ENCODE results near the gene ARNT2.
"Not testable (repeated sequence)": the region's sequence is repeated elsewhere in the genome, so short reads cannot be mapped to it uniquely, and the experiment has no call there.

The ARNT2 gene

GRCh38 chr15:80510985-80511384, 106.8 kb downstream of the ARNT2 start:
- not testable (repeated sequence) for H3K4me3 ChIP-seq (ENCODE audit: low read depth, low read length)

GRCh38 chr15:80512726-80513660, 108.8 kb downstream of the ARNT2 start:
- no peak overlapping the region for H3K4me3 ChIP-seq (ENCODE audit: low read depth, low read length)

- H3K4me3 ChIP-seq (ENCODE audit: low read depth, low read length), result no peak overlapping the region
Measured at GRCh38 chr15:80514071-80514780, 110.0 kb downstream of the ARNT2 start.

GRCh38 chr15:80517290-80517689, 113.1 kb downstream of the ARNT2 start:
- H3K4me3 ChIP-seq (ENCODE audit: low read depth, low read length), result no peak overlapping the region

- H3K4me3 ChIP-seq (ENCODE audit: low read depth, low read length), result no peak overlapping the region
Measured at GRCh38 chr15:80518522-80518921, 114.3 kb downstream of the ARNT2 start.

- H3K4me3 ChIP-seq (ENCODE audit: low read depth, low read length), result no peak overlapping the region
Measured at GRCh38 chr15:80523746-80524145, 119.6 kb downstream of the ARNT2 start.

- no peak overlapping the region for H3K4me3 ChIP-seq (ENCODE audit: low read depth, low read length)
Measured at GRCh38 chr15:80525853-80526252, 121.7 kb downstream of the ARNT2 start.

GRCh38 chr15:80526556-80527340, 122.6 kb downstream of the ARNT2 start:
- no peak overlapping the region for H3K4me3 ChIP-seq (ENCODE audit: low read depth, low read length)

- H3K4me3 ChIP-seq (ENCODE audit: low read depth, low read length), result no peak overlapping the region
Measured at GRCh38 chr15:80527406-80527805, 123.2 kb downstream of the ARNT2 start.

GRCh38 chr15:80527961-80528360, 123.8 kb downstream of the ARNT2 start:
- no peak overlapping the region for H3K4me3 ChIP-seq (ENCODE audit: low read depth, low read length)

GRCh38 chr15:80530737-80531365, 126.7 kb downstream of the ARNT2 start:
- H3K4me3 ChIP-seq (ENCODE audit: low read depth, low read length), result no peak overlapping the region

- no peak overlapping the region for H3K4me3 ChIP-seq (ENCODE audit: low read depth, low read length)
Measured at GRCh38 chr15:80531388-80531787, 127.2 kb downstream of the ARNT2 start.

- no peak overlapping the region for H3K4me3 ChIP-seq (ENCODE audit: low read depth, low read length)
Measured at GRCh38 chr15:80531796-80532195, 127.6 kb downstream of the ARNT2 start.

GRCh38 chr15:80533790-80534333, 129.7 kb downstream of the ARNT2 start:
- H3K4me3 ChIP-seq (ENCODE audit: low read depth, low read length), result no peak overlapping the region

GRCh38 chr15:80536231-80536630, 132.0 kb downstream of the ARNT2 start:
- H3K4me3 ChIP-seq (ENCODE audit: low read depth, low read length), result no peak overlapping the region

- no peak overlapping the region for H3K4me3 ChIP-seq (ENCODE audit: low read depth, low read length)
Measured at GRCh38 chr15:80536716-80537115, 132.5 kb downstream of the ARNT2 start.

- no peak overlapping the region for H3K4me3 ChIP-seq (ENCODE audit: low read depth, low read length)
Measured at GRCh38 chr15:80545078-80545477, 140.9 kb downstream of the ARNT2 start.

- H3K4me3 ChIP-seq (ENCODE audit: low read depth, low read length), result no peak overlapping the region
Measured at GRCh38 chr15:80547264-80547663, 143.1 kb downstream of the ARNT2 start.

GRCh38 chr15:80549191-80549590, 145.0 kb downstream of the ARNT2 start:
- no peak overlapping the region for H3K4me3 ChIP-seq (ENCODE audit: low read depth, low read length)

- H3K4me3 ChIP-seq (ENCODE audit: low read depth, low read length), result no peak overlapping the region
Measured at GRCh38 chr15:80549654-80550053, 145.5 kb downstream of the ARNT2 start.
